Measurements from ENCODE around the gene MYEF2.

GRCh38 chr15:48101376-48101961, 76.6 kb downstream of the MYEF2 start:
- TF ChIP-seq CTCF (IDR thresholded peaks at IDR 0.05) (no peak), POLR2AphosphoS5 (IDR thresholded peaks at IDR 0.05) (no peak), EP300 (IDR thresholded peaks at IDR 0.05) (no peak)
